HL-60 (cell line): ENCODE data around the gene CDH5.
A peak's percentile ranks its signal among the peaks of the same experiment; 100 is the strongest.

Experiments used
- DNase-seq, 2 experiments: peaks; one replicate each; pipeline ENCODE4 v3.0.0-alpha.2; 2010 to 2020; ENCODE audit warnings: low read depth in 1 of 2, low spot score in 1 of 2
- H3K27ac ChIP-seq: fragments of 250-450 bp; sonication (Bioruptor Pico); replicated peaks from 2 replicates; pipeline ENCODE4 v1.5.1; 2020; ENCODE audit warnings: mild to moderate bottlenecking, moderate library complexity
- H3K27me3 ChIP-seq: fragments of 250-450 bp; sonication (Bioruptor Pico); 2 replicates; pipeline ENCODE4 v1.5.1; 2021; ENCODE audit warnings: mild to moderate bottlenecking, moderate library complexity; ENCODE audit not compliant: insufficient read depth, poor library complexity, severe bottlenecking
- H3K4me3 ChIP-seq: replicated peaks from 2 replicates; pipeline ENCODE4 v1.5.1; 2011; ENCODE audit warnings: mild to moderate bottlenecking, control low read depth, low read length; ENCODE audit not compliant: insufficient read depth
- GABPA ChIP-seq: IDR thresholded peaks from 2 replicates; pipeline ENCODE4 v1.6.1; 2012; ENCODE audit warnings: low read depth
- POLR2AphosphoS5 ChIP-seq: IDR thresholded peaks from 2 replicates; pipeline ENCODE4 v1.6.1; 2012; ENCODE audit warnings: low read depth
- REST ChIP-seq: IDR thresholded peaks from 2 replicates; pipeline ENCODE4 v1.6.1; 2012; ENCODE audit warnings: low read depth; ENCODE audit not compliant: insufficient replicate concordance
- SPI1 ChIP-seq: IDR thresholded peaks from 2 replicates; pipeline ENCODE4 v1.6.1; 2012; ENCODE audit warnings: low read depth, mild to moderate bottlenecking, borderline replicate concordance
- TF ChIP-seq, protein P1 (sequence below): IDR thresholded peaks from one replicate; pipeline ENCODE4 v1.5.1; 2011; ENCODE audit warnings: low read length, control low read depth, inconsistent platforms; ENCODE audit not compliant: insufficient read depth

The CDH5 gene

DNA sequence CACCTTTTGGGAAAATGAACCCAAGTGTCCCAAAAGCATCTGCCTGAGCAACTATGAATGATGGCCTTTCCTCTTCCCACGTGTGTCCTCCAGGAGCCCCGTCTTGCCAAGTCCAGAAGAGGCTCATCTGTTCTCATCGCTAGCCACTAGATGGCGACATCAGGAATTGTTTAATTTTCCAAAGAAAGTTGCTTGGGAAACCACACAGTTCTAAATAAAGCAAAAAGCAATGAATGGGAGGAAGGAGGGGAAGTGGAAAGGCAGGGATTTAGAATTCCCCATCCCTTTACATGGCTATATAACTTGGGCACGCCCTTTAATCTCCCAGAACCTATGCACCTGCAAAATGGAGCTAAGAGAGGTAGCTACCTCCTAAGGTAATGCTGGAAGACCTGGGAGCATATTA lies 9.0 kb upstream of the CDH5 start:
- no peak for TF ChIP-seq SPI1
- TF ChIP-seq, protein P1, sequence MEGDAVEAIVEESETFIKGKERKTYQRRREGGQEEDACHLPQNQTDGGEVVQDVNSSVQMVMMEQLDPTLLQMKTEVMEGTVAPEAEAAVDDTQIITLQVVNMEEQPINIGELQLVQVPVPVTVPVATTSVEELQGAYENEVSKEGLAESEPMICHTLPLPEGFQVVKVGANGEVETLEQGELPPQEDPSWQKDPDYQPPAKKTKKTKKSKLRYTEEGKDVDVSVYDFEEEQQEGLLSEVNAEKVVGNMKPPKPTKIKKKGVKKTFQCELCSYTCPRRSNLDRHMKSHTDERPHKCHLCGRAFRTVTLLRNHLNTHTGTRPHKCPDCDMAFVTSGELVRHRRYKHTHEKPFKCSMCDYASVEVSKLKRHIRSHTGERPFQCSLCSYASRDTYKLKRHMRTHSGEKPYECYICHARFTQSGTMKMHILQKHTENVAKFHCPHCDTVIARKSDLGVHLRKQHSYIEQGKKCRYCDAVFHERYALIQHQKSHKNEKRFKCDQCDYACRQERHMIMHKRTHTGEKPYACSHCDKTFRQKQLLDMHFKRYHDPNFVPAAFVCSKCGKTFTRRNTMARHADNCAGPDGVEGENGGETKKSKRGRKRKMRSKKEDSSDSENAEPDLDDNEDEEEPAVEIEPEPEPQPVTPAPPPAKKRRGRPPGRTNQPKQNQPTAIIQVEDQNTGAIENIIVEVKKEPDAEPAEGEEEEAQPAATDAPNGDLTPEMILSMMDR: peak; percentile 71

DNA sequence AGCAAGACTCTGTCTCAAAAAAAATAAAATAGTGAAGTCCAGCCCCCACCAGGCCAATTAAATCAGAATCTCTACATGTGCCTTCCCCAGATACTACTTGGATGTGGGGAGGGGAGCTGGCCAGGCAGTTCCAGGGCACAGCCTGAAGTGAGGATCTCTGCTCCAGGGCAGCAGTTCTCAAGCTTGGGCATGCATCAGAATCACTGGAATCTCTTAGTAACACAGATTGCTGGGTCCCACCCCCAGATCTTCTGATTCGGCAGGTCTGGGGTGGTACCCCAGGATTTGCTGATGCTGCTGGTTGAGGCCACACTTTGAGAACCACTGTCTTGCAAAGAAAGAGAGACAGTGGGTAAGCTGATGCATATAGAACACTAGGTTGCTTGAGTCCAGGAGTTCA lies 8.3 kb upstream of the CDH5 start:
- DNase-seq: no peak
- Histone ChIP-seq H3K4me3 (no peak overlapping the region), H3K27me3 (peaks cover 20% of the 10 kb centered on the region), H3K27ac (no peak overlapping the region)
- TF ChIP-seq SPI1 (no peak), GABPA (no peak), REST (no peak), POLR2AphosphoS5 (no peak)
- TF ChIP-seq, protein P1: no peak

More for the DNA sequence above, 9.0 kb upstream of the CDH5 start:
- peaks cover 16% of the 10 kb centered on the region for H3K27me3 ChIP-seq
- peak; percentile 31 to 48 for DNase-seq
- H3K27ac ChIP-seq: no peak overlapping the region
- H3K4me3 ChIP-seq: no peak overlapping the region

- TF ChIP-seq REST (no peak), POLR2AphosphoS5 (no peak), SPI1 (no peak), GABPA (no peak)
- TF ChIP-seq, protein P1: no peak
- no peak overlapping the region for H3K27ac ChIP-seq
- H3K27me3 ChIP-seq: peaks cover 26% of the 10 kb centered on the region
- H3K4me3 ChIP-seq: no peak overlapping the region
- DNase-seq: peak in 1 of 2 experiments; percentile 12
Measured at GRCh38 chr16:66359012-66359411, 7.5 kb upstream of the CDH5 start.

DNA sequence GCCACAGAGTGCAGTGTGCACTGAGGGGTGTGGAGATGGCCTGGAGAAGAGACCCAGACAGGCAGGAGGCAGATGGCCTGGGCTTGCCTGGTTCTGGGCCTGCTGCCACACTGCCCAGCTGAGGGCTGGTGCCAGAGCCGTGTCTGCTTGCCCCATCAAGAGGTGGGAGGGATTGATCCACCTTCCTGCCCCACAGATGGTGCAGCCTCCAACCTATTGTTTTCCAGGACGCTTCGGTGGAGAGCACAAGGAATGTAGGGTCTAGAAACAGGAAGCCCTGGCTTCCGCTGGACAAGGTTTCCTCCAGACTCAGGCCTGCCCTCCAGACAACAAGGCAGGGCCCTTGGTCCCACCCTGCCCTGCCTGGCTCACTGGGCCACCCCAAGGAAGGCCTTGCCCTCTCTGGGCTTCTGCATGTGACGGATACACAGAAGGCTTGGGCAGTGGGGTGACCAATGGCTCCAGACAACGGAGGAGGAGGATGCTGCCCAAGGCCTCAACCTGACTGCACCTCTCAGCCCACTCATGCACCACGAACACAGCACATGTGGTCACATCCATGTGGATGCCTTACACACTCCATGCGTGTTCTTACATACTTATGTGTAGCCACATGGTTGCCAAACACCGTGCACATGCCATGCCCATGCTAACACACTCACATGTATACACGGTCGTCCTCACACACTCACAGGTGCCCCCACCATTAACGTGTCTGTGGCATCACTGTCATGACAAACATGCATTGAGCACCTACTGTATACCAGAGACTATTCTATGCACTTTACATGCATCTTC lies 6.5 kb upstream of the CDH5 start:
- DNase-seq: no peak
- TF ChIP-seq POLR2AphosphoS5 (no peak), SPI1 (no peak)
- TF ChIP-seq, protein P1: no peak
- Histone ChIP-seq H3K27ac (no peak overlapping the region), H3K27me3 (peaks cover 27% of the 10 kb centered on the region), H3K4me3 (no peak overlapping the region)
